Progenitor cell of endocrine pancreas (in vitro differentiated cells): ENCODE measurements around the gene ANKS1B. TPM values are rescaled to one million over a fixed set of nuclear protein-coding genes. Genes with fewer than 3 reads are reported as not detected.

Experiments used
- DNase-seq: peaks from one replicate; pipeline ENCODE4 v3.0.0; 2021; ENCODE audit warnings: low spot score; ENCODE audit not compliant: unreplicated experiment
- H3K27ac Mint-ChIP-seq: 2 replicates; pipeline ENCODE4 v1.8.0; 2021; ENCODE audit warnings: mild to moderate bottlenecking, moderate library complexity, mixed read lengths
- H3K27me3 Mint-ChIP-seq: 2 replicates; pipeline ENCODE4 v1.8.0; 2021; ENCODE audit warnings: mixed read lengths
- H3K36me3 Mint-ChIP-seq: 2 replicates; pipeline ENCODE4 v1.8.0; 2022; ENCODE audit warnings: mixed read lengths; ENCODE audit not compliant: insufficient read depth
- H3K4me1 Mint-ChIP-seq: 2 replicates; pipeline ENCODE4 v1.8.0; 2021; ENCODE audit warnings: low read depth, mixed read lengths
- H3K4me3 Mint-ChIP-seq: 2 replicates; pipeline ENCODE4 v1.8.0; 2021; ENCODE audit warnings: low read depth, mild to moderate bottlenecking, moderate library complexity, mixed read lengths
- H3K9me3 Mint-ChIP-seq: 2 replicates; pipeline ENCODE4 v1.8.0; 2021; ENCODE audit warnings: low read depth, mixed read lengths
- total RNA-seq: library from RNA; stranded (reverse); gene quantifications from 2 replicates; pipeline ENCODE4 v1.2.1, GENCODE V29; 2021
- TF ChIP-seq, protein P1 (sequence below): fragments of 200-600 bp; sonication (generic); IDR thresholded peaks from one replicate; pipeline ENCODE4 v1.5.0; 2021; ENCODE audit warnings: antibody characterized with exemption, mild to moderate bottlenecking; ENCODE audit not compliant: unreplicated experiment

ANKS1B gene
- total RNA-seq, 1 donor from 2014 or later, result 10.1 TPM

DNA sequence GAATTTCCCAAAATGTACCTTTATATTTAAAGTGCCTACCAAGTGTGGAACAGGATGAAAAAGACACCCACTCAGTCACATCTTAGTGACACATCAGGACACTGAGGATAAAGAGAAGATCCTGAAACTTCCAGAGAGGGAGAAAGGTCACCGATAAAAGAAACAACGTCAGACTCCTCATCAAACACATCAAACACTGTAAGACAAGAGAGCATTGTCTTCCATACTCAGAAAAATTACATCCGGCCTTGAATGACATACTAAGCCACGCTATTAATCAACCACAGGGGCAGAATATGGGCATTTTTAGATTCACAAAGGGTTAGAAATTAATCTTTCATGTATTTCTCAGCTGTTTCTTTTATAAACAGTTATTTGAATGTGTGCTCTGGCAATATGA, 849.4 kb downstream of the ANKS1B start:
- no peaks in the 10 kb centered on the region for H3K4me1 Mint-ChIP-seq
- H3K36me3 Mint-ChIP-seq, result no peaks in the 10 kb centered on the region
- H3K27me3 Mint-ChIP-seq, result no peaks in the 10 kb centered on the region
- TF ChIP-seq, protein P1, sequence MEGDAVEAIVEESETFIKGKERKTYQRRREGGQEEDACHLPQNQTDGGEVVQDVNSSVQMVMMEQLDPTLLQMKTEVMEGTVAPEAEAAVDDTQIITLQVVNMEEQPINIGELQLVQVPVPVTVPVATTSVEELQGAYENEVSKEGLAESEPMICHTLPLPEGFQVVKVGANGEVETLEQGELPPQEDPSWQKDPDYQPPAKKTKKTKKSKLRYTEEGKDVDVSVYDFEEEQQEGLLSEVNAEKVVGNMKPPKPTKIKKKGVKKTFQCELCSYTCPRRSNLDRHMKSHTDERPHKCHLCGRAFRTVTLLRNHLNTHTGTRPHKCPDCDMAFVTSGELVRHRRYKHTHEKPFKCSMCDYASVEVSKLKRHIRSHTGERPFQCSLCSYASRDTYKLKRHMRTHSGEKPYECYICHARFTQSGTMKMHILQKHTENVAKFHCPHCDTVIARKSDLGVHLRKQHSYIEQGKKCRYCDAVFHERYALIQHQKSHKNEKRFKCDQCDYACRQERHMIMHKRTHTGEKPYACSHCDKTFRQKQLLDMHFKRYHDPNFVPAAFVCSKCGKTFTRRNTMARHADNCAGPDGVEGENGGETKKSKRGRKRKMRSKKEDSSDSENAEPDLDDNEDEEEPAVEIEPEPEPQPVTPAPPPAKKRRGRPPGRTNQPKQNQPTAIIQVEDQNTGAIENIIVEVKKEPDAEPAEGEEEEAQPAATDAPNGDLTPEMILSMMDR, result no peak
- H3K9me3 Mint-ChIP-seq, result no peaks in the 10 kb centered on the region
- H3K27ac Mint-ChIP-seq, result no peak overlapping the region
- H3K4me3 Mint-ChIP-seq, result no peak overlapping the region
- no peak for DNase-seq

DNA sequence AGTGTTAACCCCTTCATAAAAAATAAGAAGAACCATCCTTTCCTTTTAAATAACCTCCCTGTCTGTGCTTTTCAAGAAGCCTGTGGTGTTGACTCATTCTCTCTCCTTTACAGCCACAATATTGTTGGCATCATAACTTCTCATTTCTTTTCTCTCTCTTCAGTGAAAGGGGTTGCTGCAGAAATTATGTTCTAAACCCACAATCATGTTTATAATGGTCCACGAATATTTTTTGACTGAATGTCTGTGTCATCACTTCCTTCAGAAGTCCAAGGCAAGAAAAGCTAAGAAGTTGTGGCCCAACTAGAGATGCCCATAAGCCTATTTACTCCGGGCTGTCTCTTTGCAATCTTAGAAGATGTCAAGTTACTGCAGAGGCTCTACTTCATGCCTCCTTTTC, 851.3 kb downstream of the ANKS1B start:
- no peaks in the 10 kb centered on the region for H3K4me1 Mint-ChIP-seq
- TF ChIP-seq, protein P1, result no peak
- H3K27me3 Mint-ChIP-seq, result no peaks in the 10 kb centered on the region
- H3K27ac Mint-ChIP-seq, result no peak overlapping the region
- H3K4me3 Mint-ChIP-seq, result no peak overlapping the region
- H3K36me3 Mint-ChIP-seq, result no peaks in the 10 kb centered on the region
- DNase-seq, result no peak
- no peaks in the 10 kb centered on the region for H3K9me3 Mint-ChIP-seq

DNA sequence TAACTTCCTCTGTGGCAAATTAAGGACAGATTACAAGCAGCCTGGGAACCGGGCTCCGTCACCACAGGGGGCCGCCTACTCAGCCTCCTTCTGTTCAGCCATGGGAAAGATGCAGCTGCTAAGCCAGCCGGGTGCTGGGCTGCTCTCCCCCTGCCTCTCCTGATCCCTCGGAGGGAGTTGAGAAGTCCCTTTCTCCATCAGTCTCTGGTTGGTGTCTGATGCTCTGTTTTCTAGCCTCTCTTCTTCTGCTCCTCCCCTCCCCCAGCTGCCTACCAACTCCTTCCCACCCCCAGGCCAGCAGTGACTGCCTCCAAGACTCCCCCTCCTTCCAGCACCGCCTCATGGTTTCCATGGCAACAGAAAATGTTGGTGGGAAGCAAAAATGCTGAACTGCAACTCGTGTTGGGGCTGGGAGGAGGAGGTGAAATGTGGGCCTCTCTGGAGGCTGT, 853.0 kb downstream of the ANKS1B start:
- Mint-ChIP-seq H3K27ac (no peak overlapping the region), H3K27me3 (no peaks in the 10 kb centered on the region), H3K36me3 (no peaks in the 10 kb centered on the region), H3K4me3 (no peak overlapping the region), H3K9me3 (no peaks in the 10 kb centered on the region), H3K4me1 (no peaks in the 10 kb centered on the region)
- no peak for DNase-seq
- TF ChIP-seq, protein P1, result no peak

DNA sequence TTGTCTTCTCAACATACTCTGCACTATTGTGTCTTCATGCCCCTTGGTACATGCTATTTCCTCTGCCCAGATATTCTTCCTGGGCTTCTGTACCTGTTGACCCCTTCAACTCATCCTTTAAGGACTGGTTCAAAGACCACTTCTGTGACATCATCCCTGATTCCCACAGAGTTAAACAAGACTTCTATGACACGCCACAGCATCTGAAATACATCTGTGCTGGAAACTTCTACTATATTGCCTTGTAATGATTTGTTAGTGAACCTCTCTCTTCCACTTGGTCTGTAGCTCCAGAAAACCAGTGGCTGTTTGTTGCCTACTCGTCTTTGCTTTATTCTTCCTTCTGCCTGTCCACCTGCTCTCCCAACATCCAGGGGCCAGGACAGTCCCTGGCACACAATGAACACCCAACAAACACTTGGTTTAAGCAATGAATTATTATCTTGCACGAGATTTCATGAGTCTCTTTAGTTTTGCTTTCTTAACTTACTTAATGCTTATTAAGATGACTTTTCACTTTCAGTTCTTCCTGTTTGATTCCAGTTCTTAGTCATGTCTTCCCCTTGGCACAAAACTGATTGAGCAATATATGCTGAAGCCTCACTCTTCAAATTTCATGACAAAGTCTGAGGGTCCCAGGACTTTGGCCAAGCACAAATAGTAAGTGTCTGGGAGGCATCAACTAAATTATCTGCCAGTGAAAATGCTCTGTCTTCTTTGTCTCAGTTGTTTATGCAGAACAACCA, 853.8 kb downstream of the ANKS1B start:
- H3K4me3 Mint-ChIP-seq, result no peak overlapping the region
- no peaks in the 10 kb centered on the region for H3K27me3 Mint-ChIP-seq
- H3K4me1 Mint-ChIP-seq, result no peaks in the 10 kb centered on the region
- no peaks in the 10 kb centered on the region for H3K9me3 Mint-ChIP-seq
- no peak for DNase-seq
- no peaks in the 10 kb centered on the region for H3K36me3 Mint-ChIP-seq
- no peak overlapping the region for H3K27ac Mint-ChIP-seq
- TF ChIP-seq, protein P1, result no peak

DNA sequence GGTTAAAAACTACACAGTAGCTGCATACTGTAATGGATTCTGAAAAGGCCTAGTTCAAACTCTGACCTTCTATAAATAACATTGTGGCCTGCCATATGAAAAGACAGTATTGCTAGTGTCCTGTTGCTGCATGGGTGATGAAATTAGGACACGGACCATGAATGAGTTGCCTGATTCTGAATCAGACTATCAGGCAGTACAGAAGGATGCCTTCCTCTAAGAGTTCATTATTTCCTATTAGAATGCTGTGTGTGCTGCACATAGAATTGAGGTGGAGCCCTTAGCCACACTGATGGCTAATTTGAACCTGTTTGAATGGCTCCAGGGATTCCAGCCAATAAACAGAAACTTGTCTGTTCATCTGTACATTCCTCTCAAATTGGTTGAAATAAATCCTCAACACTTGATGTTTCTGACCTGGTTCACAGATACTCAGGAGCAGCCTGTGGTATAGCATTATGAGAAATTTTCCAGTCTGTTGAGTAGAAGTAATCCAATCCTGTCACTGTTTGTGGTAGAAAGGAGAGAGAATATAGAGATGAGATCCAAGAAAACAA, 856.4 kb downstream of the ANKS1B start:
- Mint-ChIP-seq H3K36me3 (no peaks in the 10 kb centered on the region), H3K27ac (no peak overlapping the region)

More for the DNA sequence above, 856.4 kb downstream of the ANKS1B start:
- H3K9me3 Mint-ChIP-seq, result no peaks in the 10 kb centered on the region
- no peaks in the 10 kb centered on the region for H3K4me1 Mint-ChIP-seq
- DNase-seq, result no peak
- H3K27me3 Mint-ChIP-seq, result no peaks in the 10 kb centered on the region
- TF ChIP-seq, protein P1, result no peak
- no peak overlapping the region for H3K4me3 Mint-ChIP-seq
